KOPT-K1 (cell line): ENCODE data around the gene COX6B1.

Experiments used
- H3K27ac ChIP-seq: fragments of 200-600 bp; sonication (generic); 2 replicates; pipeline ENCODE4 v1.5.1; 2016; ENCODE audit warnings: antibody characterized with exemption, mild to moderate bottlenecking, low read depth, low read length; ENCODE audit not compliant: poor library complexity, severe bottlenecking
- H3K36me3 ChIP-seq: fragments of 200-600 bp; sonication (generic); 2 replicates; pipeline ENCODE4 v1.5.1; 2017; ENCODE audit warnings: antibody characterized with exemption, mild to moderate bottlenecking, low read length, moderate library complexity; ENCODE audit not compliant: insufficient read depth
- H3K9me3 ChIP-seq: fragments of 200-600 bp; sonication (generic); 2 replicates; pipeline ENCODE4 v1.5.1; 2017; ENCODE audit warnings: antibody characterized with exemption, low read length, mild to moderate bottlenecking; ENCODE audit not compliant: insufficient read depth, poor library complexity, severe bottlenecking

The COX6B1 gene

GRCh38 chr19:35622750-35623149 is 25.4 kb upstream of the COX6B1 start:
- H3K27ac ChIP-seq: no peak overlapping the region
- H3K36me3 ChIP-seq: peaks cover 50% of the 10 kb centered on the region
- H3K9me3 ChIP-seq: no peaks in the 10 kb centered on the region

GRCh38 chr19:35623327-35624010 is 24.7 kb upstream of the COX6B1 start:
- H3K36me3 ChIP-seq: peaks cover 43% of the 10 kb centered on the region

GRCh38 chr19:35628264-35628564 is 19.9 kb upstream of the COX6B1 start:
- H3K27ac ChIP-seq: peak overlapping the region; percentile 63
- H3K9me3 ChIP-seq: no peaks in the 10 kb centered on the region
- H3K36me3 ChIP-seq: peaks cover 30% of the 10 kb centered on the region

More at GRCh38 chr19:35623327-35624010, 24.7 kb upstream of the COX6B1 start:
- H3K9me3 ChIP-seq: no peaks in the 10 kb centered on the region
- no peak overlapping the region for H3K27ac ChIP-seq

GRCh38 chr19:35628565-35629331 is 19.4 kb upstream of the COX6B1 start, which contains the start of gene RBM42:
Gene RBM42 (plus strand): TSS chr19:35629036. CDS start chr19:35629154, 118 bp downstream.
- Histone ChIP-seq H3K9me3 (no peaks in the 10 kb centered on the region), H3K36me3 (peaks cover 35% of the 10 kb centered on the region), H3K27ac (peak within 1 kb of the TSS; percentile 63)

- H3K36me3 ChIP-seq: peaks cover 41% of the 10 kb centered on the region
- H3K9me3 ChIP-seq: no peaks in the 10 kb centered on the region
- peak overlapping the region; percentile 63 for H3K27ac ChIP-seq
These were observed 18.8 kb upstream of the COX6B1 start for GRCh38 chr19:35629332-35629633.

GRCh38 chr19:35633727-35634440 is 14.2 kb upstream of the COX6B1 start:
- Histone ChIP-seq H3K27ac (no peak overlapping the region), H3K36me3 (peaks cover 83% of the 10 kb centered on the region), H3K9me3 (no peaks in the 10 kb centered on the region)

- Histone ChIP-seq H3K27ac (no peak overlapping the region), H3K9me3 (no peaks in the 10 kb centered on the region), H3K36me3 (peaks cover 69% of the 10 kb centered on the region)
These were observed 11.5 kb upstream of the COX6B1 start for GRCh38 chr19:35636651-35637050.

- Histone ChIP-seq H3K9me3 (no peaks in the 10 kb centered on the region), H3K36me3 (peaks cover 63% of the 10 kb centered on the region), H3K27ac (no peak overlapping the region)
These were observed 11.0 kb upstream of the COX6B1 start for GRCh38 chr19:35637165-35637564.

- Histone ChIP-seq H3K9me3 (no peaks in the 10 kb centered on the region), H3K27ac (no peak overlapping the region), H3K36me3 (peaks cover 42% of the 10 kb centered on the region)
These were observed 8.8 kb upstream of the COX6B1 start for GRCh38 chr19:35639321-35639639.

GRCh38 chr19:35639863-35640262 is 8.3 kb upstream of the COX6B1 start:
- H3K9me3 ChIP-seq: no peaks in the 10 kb centered on the region
- peaks cover 36% of the 10 kb centered on the region for H3K36me3 ChIP-seq
- no peak overlapping the region for H3K27ac ChIP-seq

GRCh38 chr19:35641515-35642151 is 6.5 kb upstream of the COX6B1 start, which contains the start of gene ETV2:
Gene ETV2 (plus strand): TSS chr19:35641745. CDS start chr19:35642461, 716 bp downstream.
- H3K36me3 ChIP-seq: peaks cover 19% of the 10 kb centered on the region
- H3K9me3 ChIP-seq: no peaks in the 10 kb centered on the region
- H3K27ac ChIP-seq: peak within 1 kb of the TSS; percentile 24

- H3K9me3 ChIP-seq: no peaks in the 10 kb centered on the region
- H3K36me3 ChIP-seq: peaks cover 12% of the 10 kb centered on the region
- H3K27ac ChIP-seq: no peak overlapping the region
These were observed 5.8 kb upstream of the COX6B1 start for GRCh38 chr19:35642312-35642711.

GRCh38 chr19:35642798-35643254 is 5.3 kb upstream of the COX6B1 start:
- Histone ChIP-seq H3K9me3 (no peaks in the 10 kb centered on the region), H3K36me3 (peaks cover 7% of the 10 kb centered on the region), H3K27ac (peak overlapping the region; percentile 76)

GRCh38 chr19:35643255-35644205 is 4.6 kb upstream of the COX6B1 start:
- Histone ChIP-seq H3K9me3 (no peaks in the 10 kb centered on the region), H3K27ac (peak overlapping the region; percentile 76), H3K36me3 (peaks cover under 1% of the 10 kb centered on the region; the same call in 1 of the 2 replicates)
